Adrenal gland (tissue), 5 donors: ENCODE results near the gene CNTNAP2.

Experiments
- POLR2A ChIP-seq, 2 donors: fragments of 450-650 bp; IDR thresholded peaks; one replicate each; pipeline ENCODE4 v1.6.1; 2017; ENCODE audit warnings: antibody characterized with exemption in 2 of 2, mild to moderate bottlenecking in 2 of 2, moderate library complexity in 1 of 2
- TF ChIP-seq, protein P1 (sequence below), 6 experiments: fragments of 450-650 bp in 4 of 6; fragments of 200-600 bp in 2 of 6; sonication (generic) in 1 of 6; IDR thresholded peaks; 1 replicate in 5 of 6; 2 replicates in 1 of 6; pipeline versions ENCODE4 v1.5.1 to v1.8.0; 2016 to 2021; ENCODE audit warnings: antibody characterized with exemption in 6 of 6, mild to moderate bottlenecking in 2 of 6, moderate library complexity in 1 of 6
- donor health status: DM: no; HTN: no; CAD: no.

DNA sequence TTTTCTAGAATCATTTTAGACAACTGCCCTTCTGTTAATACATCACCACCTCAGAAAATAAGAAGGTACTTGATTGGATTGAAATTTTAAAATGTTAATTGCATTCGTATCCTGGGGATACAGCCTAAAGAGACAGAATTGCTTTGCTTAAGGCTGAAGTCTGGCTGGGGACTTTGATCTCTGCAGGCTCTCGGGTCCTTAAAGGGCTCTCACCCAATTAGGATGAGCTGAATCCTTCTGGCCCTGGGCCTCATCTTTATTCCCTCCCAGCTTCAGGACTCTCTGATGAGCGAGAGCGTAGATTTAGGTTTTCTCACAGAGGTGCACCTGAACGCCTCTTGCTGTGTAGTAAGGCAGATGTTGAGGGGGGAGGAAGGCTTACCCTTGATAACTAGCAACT is 1998.7 kb downstream of the CNTNAP2 start:
- TF ChIP-seq, protein P1, sequence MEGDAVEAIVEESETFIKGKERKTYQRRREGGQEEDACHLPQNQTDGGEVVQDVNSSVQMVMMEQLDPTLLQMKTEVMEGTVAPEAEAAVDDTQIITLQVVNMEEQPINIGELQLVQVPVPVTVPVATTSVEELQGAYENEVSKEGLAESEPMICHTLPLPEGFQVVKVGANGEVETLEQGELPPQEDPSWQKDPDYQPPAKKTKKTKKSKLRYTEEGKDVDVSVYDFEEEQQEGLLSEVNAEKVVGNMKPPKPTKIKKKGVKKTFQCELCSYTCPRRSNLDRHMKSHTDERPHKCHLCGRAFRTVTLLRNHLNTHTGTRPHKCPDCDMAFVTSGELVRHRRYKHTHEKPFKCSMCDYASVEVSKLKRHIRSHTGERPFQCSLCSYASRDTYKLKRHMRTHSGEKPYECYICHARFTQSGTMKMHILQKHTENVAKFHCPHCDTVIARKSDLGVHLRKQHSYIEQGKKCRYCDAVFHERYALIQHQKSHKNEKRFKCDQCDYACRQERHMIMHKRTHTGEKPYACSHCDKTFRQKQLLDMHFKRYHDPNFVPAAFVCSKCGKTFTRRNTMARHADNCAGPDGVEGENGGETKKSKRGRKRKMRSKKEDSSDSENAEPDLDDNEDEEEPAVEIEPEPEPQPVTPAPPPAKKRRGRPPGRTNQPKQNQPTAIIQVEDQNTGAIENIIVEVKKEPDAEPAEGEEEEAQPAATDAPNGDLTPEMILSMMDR (IDR thresholded peaks at IDR 0.05) = no peak
- no peak for TF ChIP-seq POLR2A (IDR thresholded peaks at IDR 0.05)
